ENCODE data around the gene MRPL16.
A peak's percentile ranks its signal among the peaks of the same experiment; 100 is the strongest.
"Not testable (repeated sequence)": the region's sequence is repeated elsewhere in the genome, so short reads cannot be mapped to it uniquely, and the experiment has no call there.

The MRPL16 gene

GRCh38 chr11:59822989-59823566, 12.5 kb upstream of the MRPL16 start:
- TF ChIP-seq ZNF654 (tag by site-specific recombination; IDR thresholded peaks at IDR 0.05; ENCODE audit: low read depth): peak; percentile 52
- no peak for TF ChIP-seq ZNF132 (tag by site-specific recombination; IDR thresholded peaks at IDR 0.05; ENCODE audit: borderline replicate concordance)
- TF ChIP-seq CTCF (tag by site-specific recombination; IDR thresholded peaks at IDR 0.05): peak; percentile 20; the same call in 1 of the 2 replicates
- no peak for TF ChIP-seq ZNF501 (tag by site-specific recombination; IDR thresholded peaks at IDR 0.05)
- no peak for TF ChIP-seq ZNF366 (tag by site-specific recombination; conservative IDR thresholded peaks at IDR 0.05)
- TF ChIP-seq ZNF664 (tag by site-specific recombination; IDR thresholded peaks at IDR 0.05): no peak
- Histone ChIP-seq H3K36me3 (ENCODE audit: control insufficient read depth in 2 of 2, insufficient read depth in 1 of 2, low read length in 2 of 2) (no peaks in the 10 kb centered on the region), H3K4me3 (ENCODE audit: low read depth, low read length) (no peak overlapping the region)

GRCh38 chr11:59818572-59818971, 8.0 kb upstream of the MRPL16 start:
- no peaks in the 10 kb centered on the region for H3K36me3 ChIP-seq (ENCODE audit: control insufficient read depth in 2 of 2, insufficient read depth in 1 of 2, low read length in 2 of 2)
- no peak overlapping the region for H3K4me3 ChIP-seq (ENCODE audit: low read depth, low read length)
- TF ChIP-seq ZNF23 (tag by site-specific recombination; IDR thresholded peaks at IDR 0.05; ENCODE audit: borderline replicate concordance) (no peak), ZNF677 (tag by site-specific recombination; IDR thresholded peaks at IDR 0.05) (no peak), HOXA7 (CRISPR knock-in tag; IDR thresholded peaks at IDR 0.05; ENCODE audit: borderline replicate concordance) (no peak), ZNF239 (tag by site-specific recombination; IDR thresholded peaks at IDR 0.05) (no peak), ZNF571 (tag by site-specific recombination; IDR thresholded peaks at IDR 0.05) (no peak), ZNF169 (tag by site-specific recombination; IDR thresholded peaks at IDR 0.05) (no peak), ELK4 (IDR thresholded peaks at IDR 0.05; ENCODE audit: borderline replicate concordance, low read depth, low read length) (no peak), FEZF1 (tag by site-specific recombination; IDR thresholded peaks at IDR 0.05) (no peak), SP2 (tag by site-specific recombination; IDR thresholded peaks at IDR 0.05) (no peak), SP3 (tag by site-specific recombination; IDR thresholded peaks at IDR 0.05) (no peak)
- CTCF ChIA-PET: interaction anchor here (0.7 kb wide), 1 partner anchor 470 kb away, joined by 3 read pairs; no protein-coding TSS in a partner anchor
- POLR2A ChIA-PET: no interaction called here
- no peak overlapping the region for H3K27ac ChIP-seq (ENCODE audit: extremely low read depth, low read depth, low read length)
- no peaks in the 10 kb centered on the region for H3K9me3 ChIP-seq (ENCODE audit: control insufficient read depth, insufficient read depth, low read depth, low read length)
- H3K4me1 ChIP-seq (ENCODE audit: control insufficient read depth, insufficient read depth, low read length): no peaks in the 10 kb centered on the region

More at GRCh38 chr11:59822989-59823566, 12.5 kb upstream of the MRPL16 start:
- H3K4me1 ChIP-seq (ENCODE audit: control insufficient read depth, insufficient read depth, low read length): no peaks in the 10 kb centered on the region
- CTCF ChIA-PET: interaction anchor here (0.6 to 1.6 kb wide), 14 partner anchors 11 to 523 kb away, joined by 3 to 28 read pairs (median 3); no protein-coding TSS in a partner anchor
- H3K27ac ChIP-seq (ENCODE audit: extremely low read depth, low read depth, low read length): no peak overlapping the region
- POLR2A ChIA-PET: no interaction called here
- no peaks in the 10 kb centered on the region for H3K9me3 ChIP-seq (ENCODE audit: control insufficient read depth, insufficient read depth, low read depth, low read length)

- H3K9me3 ChIP-seq (ENCODE audit: control insufficient read depth, insufficient read depth, low read depth, low read length); H3K4me1 ChIP-seq (ENCODE audit: control insufficient read depth, insufficient read depth, low read length); H3K27ac ChIP-seq (ENCODE audit: extremely low read depth, low read depth, low read length); H3K4me3 ChIP-seq (ENCODE audit: low read depth, low read length); POLR2A ChIA-PET; H3K36me3 ChIP-seq (ENCODE audit: control insufficient read depth in 2 of 2, insufficient read depth in 1 of 2, low read length in 2 of 2): not testable (repeated sequence)
- CTCF ChIA-PET: interaction anchor here (0.7 kb wide), 1 partner anchor 686 kb away, joined by 4 read pairs; no protein-coding TSS in a partner anchor
These were observed 5.9 kb upstream of the MRPL16 start for GRCh38 chr11:59816434-59816833.

- H3K27ac ChIP-seq (ENCODE audit: extremely low read depth, low read depth, low read length): no peak overlapping the region
- no peaks in the 10 kb centered on the region for H3K9me3 ChIP-seq (ENCODE audit: control insufficient read depth, insufficient read depth, low read depth, low read length)
- ChIA-PET CTCF (interaction anchor here (0.6 kb wide), 1 partner anchor 12 kb away, joined by 5 read pairs; no protein-coding TSS in a partner anchor), POLR2A (no interaction called here)
- no peaks in the 10 kb centered on the region for H3K4me1 ChIP-seq (ENCODE audit: control insufficient read depth, insufficient read depth, low read length)
- no peaks in the 10 kb centered on the region for H3K36me3 ChIP-seq (ENCODE audit: control insufficient read depth in 2 of 2, insufficient read depth in 1 of 2, low read length in 2 of 2)
- H3K4me3 ChIP-seq (ENCODE audit: low read depth, low read length): no peak overlapping the region
- TF ChIP-seq SCRT2 (tag by site-specific recombination; IDR thresholded peaks at IDR 0.05) (no peak), ZXDB (tag by site-specific recombination; IDR thresholded peaks at IDR 0.05) (no peak), ZNF221 (tag by site-specific recombination; IDR thresholded peaks at IDR 0.05; ENCODE audit: borderline replicate concordance) (no peak), ZNF645 (tag by site-specific recombination; IDR thresholded peaks at IDR 0.05) (no peak), ZBTB7A (tag by site-specific recombination; IDR thresholded peaks at IDR 0.05; ENCODE audit: low read depth) (no peak), KLF17 (tag by site-specific recombination; IDR thresholded peaks at IDR 0.05) (no peak), ZFHX2 (tag by site-specific recombination; conservative IDR thresholded peaks at IDR 0.05) (no peak), SCRT1 (tag by site-specific recombination; IDR thresholded peaks at IDR 0.05; ENCODE audit: borderline replicate concordance) (no peak)
These were observed 5.2 kb upstream of the MRPL16 start for GRCh38 chr11:59815754-59816153.

Measured in HEK293 (cell line).